ENCODE measurements around the gene VRK2. TPM values are rescaled to one million over a fixed set of nuclear protein-coding genes. Genes with fewer than 3 reads are reported as not detected.

VRK2 gene
- total RNA-seq, 1 donor from 2014 or later = 7.2 TPM

- no peak for DNase-seq
- H3K4me3 Mint-ChIP-seq (ENCODE audit: unreplicated experiment) = no peak overlapping the region
Observed at GRCh38 chr2:58099096-58099769, 52.6 kb downstream of the VRK2 start.

GRCh38 chr2:58101500-58101899 is 54.9 kb downstream of the VRK2 start:
- Mint-ChIP-seq H3K4me1 (ENCODE audit: low read depth, unreplicated experiment) (no peaks in the 10 kb centered on the region), H3K36me3 (ENCODE audit: unreplicated experiment) (no peaks in the 10 kb centered on the region), H3K9me3 (ENCODE audit: unreplicated experiment) (no peaks in the 10 kb centered on the region), H3K4me3 (ENCODE audit: unreplicated experiment) (no peak overlapping the region), H3K27ac (ENCODE audit: unreplicated experiment) (no peak overlapping the region), H3K27me3 (ENCODE audit: unreplicated experiment) (no peaks in the 10 kb centered on the region)
- no peak for TF ChIP-seq CTCF (IDR thresholded peaks at IDR 0.05; ENCODE audit: partially characterized antibody, unreplicated experiment)
- no peak for DNase-seq

More at GRCh38 chr2:58099096-58099769, 52.6 kb downstream of the VRK2 start:
- no peak for TF ChIP-seq CTCF (IDR thresholded peaks at IDR 0.05; ENCODE audit: partially characterized antibody, unreplicated experiment)
- no peaks in the 10 kb centered on the region for H3K36me3 Mint-ChIP-seq (ENCODE audit: unreplicated experiment)
- no peaks in the 10 kb centered on the region for H3K4me1 Mint-ChIP-seq (ENCODE audit: low read depth, unreplicated experiment)
- H3K27me3 Mint-ChIP-seq (ENCODE audit: unreplicated experiment) = no peaks in the 10 kb centered on the region
- H3K9me3 Mint-ChIP-seq (ENCODE audit: unreplicated experiment) = peaks cover under 1% of the 10 kb centered on the region
- H3K27ac Mint-ChIP-seq (ENCODE audit: unreplicated experiment) = no peak overlapping the region

GRCh38 chr2:58106896-58107295 is 60.3 kb downstream of the VRK2 start:
- no peaks in the 10 kb centered on the region for H3K36me3 Mint-ChIP-seq (ENCODE audit: unreplicated experiment)
- H3K4me3 Mint-ChIP-seq (ENCODE audit: unreplicated experiment) = no peak overlapping the region
- DNase-seq = no peak
- no peaks in the 10 kb centered on the region for H3K9me3 Mint-ChIP-seq (ENCODE audit: unreplicated experiment)
- H3K27me3 Mint-ChIP-seq (ENCODE audit: unreplicated experiment) = no peaks in the 10 kb centered on the region
- H3K4me1 Mint-ChIP-seq (ENCODE audit: low read depth, unreplicated experiment) = no peaks in the 10 kb centered on the region
- no peak overlapping the region for H3K27ac Mint-ChIP-seq (ENCODE audit: unreplicated experiment)
- TF ChIP-seq CTCF (IDR thresholded peaks at IDR 0.05; ENCODE audit: partially characterized antibody, unreplicated experiment) = no peak

GRCh38 chr2:58107803-58108710 is 61.5 kb downstream of the VRK2 start:
- no peak for DNase-seq
- Mint-ChIP-seq H3K4me3 (ENCODE audit: unreplicated experiment) (no peak overlapping the region), H3K4me1 (ENCODE audit: low read depth, unreplicated experiment) (no peaks in the 10 kb centered on the region), H3K36me3 (ENCODE audit: unreplicated experiment) (no peaks in the 10 kb centered on the region), H3K27me3 (ENCODE audit: unreplicated experiment) (no peaks in the 10 kb centered on the region), H3K27ac (ENCODE audit: unreplicated experiment) (no peak overlapping the region), H3K9me3 (ENCODE audit: unreplicated experiment) (no peaks in the 10 kb centered on the region)
- TF ChIP-seq CTCF (IDR thresholded peaks at IDR 0.05; ENCODE audit: partially characterized antibody, unreplicated experiment) = no peak

- Mint-ChIP-seq H3K4me3 (ENCODE audit: unreplicated experiment) (no peak overlapping the region), H3K27me3 (ENCODE audit: unreplicated experiment) (no peaks in the 10 kb centered on the region), H3K9me3 (ENCODE audit: unreplicated experiment) (no peaks in the 10 kb centered on the region), H3K4me1 (ENCODE audit: low read depth, unreplicated experiment) (no peaks in the 10 kb centered on the region), H3K27ac (ENCODE audit: unreplicated experiment) (no peak overlapping the region), H3K36me3 (ENCODE audit: unreplicated experiment) (no peaks in the 10 kb centered on the region)
- no peak for DNase-seq
- no peak for TF ChIP-seq CTCF (IDR thresholded peaks at IDR 0.05; ENCODE audit: partially characterized antibody, unreplicated experiment)
Observed at GRCh38 chr2:58109481-58109880, 62.9 kb downstream of the VRK2 start.
